Measurements from ENCODE around the gene ZBTB6.

GRCh38 chr9:122923947-122924346, 10.8 kb upstream of the ZBTB6 start:
- TF ChIP-seq CTCF (IDR thresholded peaks at IDR 0.05): no peak
- TF ChIP-seq POLR2AphosphoS5 (IDR thresholded peaks at IDR 0.05; ENCODE audit: insufficient read depth in 1 of 2, low read depth in 1 of 2): no peak
- no peak for TF ChIP-seq POLR2A (IDR thresholded peaks at IDR 0.05)
